GM21526 (cell line): Measurements from ENCODE around the gene BTK.
"Not testable (repeated sequence)": the region's sequence is repeated elsewhere in the genome, so short reads cannot be mapped to it uniquely, and the experiment has no call there.

Experiments
- ATAC-seq: cut with Tn5 transposase; IDR thresholded peaks from one replicate; pipeline ENCODE4 v1.9.1; 2021; ENCODE audit warnings: moderate library complexity; ENCODE audit not compliant: unreplicated experiment, low FRiP score

Gene BTK

GRCh38 chrX:101348452-101349192 is 37.4 kb downstream of the BTK start, which contains the start of gene TIMM8A:
TSS of gene TIMM8A (minus strand) at chrX:101348742. CDS start at chrX:101348664, 78 bp downstream.
- peak; percentile 96 for ATAC-seq

- peak; percentile 3 for ATAC-seq
Observed at GRCh38 chrX:101347859-101348451, 38.0 kb downstream of the BTK start.

GRCh38 chrX:101337776-101338271 is 48.2 kb downstream of the BTK start:
- ATAC-seq, result no peak

DNA sequence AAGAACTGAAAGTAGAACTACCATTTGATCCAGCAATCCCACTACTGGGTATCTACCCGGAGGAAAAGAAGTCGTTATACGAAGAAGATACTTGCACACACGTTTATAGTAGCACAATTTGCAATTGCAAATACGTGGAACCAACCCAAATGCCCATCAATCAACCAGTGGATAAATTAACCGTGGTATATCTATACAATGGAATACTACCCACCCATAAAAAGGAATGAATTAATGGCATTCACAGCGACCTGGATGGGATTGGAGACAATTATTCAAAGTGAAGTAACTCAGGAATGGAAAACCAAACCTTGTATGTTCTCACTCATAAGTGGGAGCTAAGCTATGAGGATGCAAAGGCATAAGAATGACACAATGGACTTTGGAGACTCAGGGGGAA is 51.7 kb downstream of the BTK start:
- ATAC-seq, result not testable (repeated sequence)

- ATAC-seq, result not testable (repeated sequence)
Observed at GRCh38 chrX:101326600-101326999, 59.4 kb downstream of the BTK start.

GRCh38 chrX:101303790-101304189 is 82.2 kb downstream of the BTK start:
- ATAC-seq, result no peak
